ENCODE data around the gene CYP2A7. TPM values are rescaled to one million over a fixed set of nuclear protein-coding genes. Genes with fewer than 3 reads are reported as not detected.

Gene CYP2A7
- total RNA-seq, 1 donor from 2014 or later, result not detected

Other genes starting within 250 kb of the CYP2A7 start
- 18.9 and 24.2 TPM in 2 replicates for gene NUMBL, start 191.6 kb downstream of the CYP2A7 start, total RNA-seq
- 32.5 and 33.4 TPM in 2 replicates for gene COQ8B, start 165.3 kb downstream of the CYP2A7 start, total RNA-seq
- 7.7 and 8.6 TPM in 2 replicates for gene ITPKC, start 165.1 kb downstream of the CYP2A7 start, total RNA-seq
- gene ACTMAP, start 131.8 kb downstream of the CYP2A7 start, total RNA-seq, result 8.6 and 9.4 TPM in 2 replicates
- 268 and 273 TPM in 2 replicates for gene SNRPA, start 131.0 kb downstream of the CYP2A7 start, total RNA-seq
- gene MIA, start 106.7 kb downstream of the CYP2A7 start, total RNA-seq, result 0.56 TPM in 1 of 2 replicates, not detected in the other
- gene RAB4B, start 104.0 kb downstream of the CYP2A7 start, total RNA-seq, result 36.3 and 41.0 TPM in 2 replicates
- gene EGLN2, start 83.0 kb downstream of the CYP2A7 start, total RNA-seq, result 88.9 and 94.4 TPM in 2 replicates
- gene CYP2A6, start 31.8 kb downstream of the CYP2A7 start, total RNA-seq, result not detected in 2 replicates
- gene CYP2B6, start 109.1 kb upstream of the CYP2A7 start, total RNA-seq, result not detected in 2 replicates
- not detected in 2 replicates for gene CYP2A13, start 206.2 kb upstream of the CYP2A7 start, total RNA-seq
- not detected in 2 replicates for gene CYP2F1, start 232.2 kb upstream of the CYP2A7 start, total RNA-seq